Cardiac muscle cell (in vitro differentiated cells and primary cell): ENCODE measurements around the gene GPATCH4. TPM values are rescaled to one million over a fixed set of nuclear protein-coding genes. Genes with fewer than 3 reads are reported as not detected.

ENCODE experiments used
- DNase-seq, 2 donors: peaks; one replicate each; pipeline versions ENCODE4 v3.0.0 to v3.0.0-alpha.2; 2010 to 2017; ENCODE audit warnings: low read depth in 1 of 2, low spot score in 1 of 2
- H3K27ac ChIP-seq: fragments of 200-600 bp; sonication (generic); 2 replicates; pipeline ENCODE4 v1.5.1; 2016
- H3K27me3 ChIP-seq: fragments of 200-600 bp; sonication (generic); 2 replicates; pipeline ENCODE4 v1.6.0; 2016; ENCODE audit warnings: control low read depth
- H3K36me3 ChIP-seq: fragments of 200-600 bp; sonication (generic); 2 replicates; pipeline ENCODE4 v1.5.1; 2016; ENCODE audit warnings: control low read depth
- H3K4me1 ChIP-seq: fragments of 200-600 bp; sonication (generic); 2 replicates; pipeline ENCODE4 v1.8.1; 2017; ENCODE audit warnings: low read depth, mild to moderate bottlenecking, mixed run types
- H3K4me3 ChIP-seq: fragments of 200-600 bp; sonication (generic); 2 replicates; pipeline ENCODE4 v1.5.1; 2016; ENCODE audit warnings: mild to moderate bottlenecking
- H3K9me3 ChIP-seq: fragments of 200-600 bp; sonication (generic); 2 replicates; pipeline ENCODE4 v1.5.1; 2017; ENCODE audit warnings: low read depth, mild to moderate bottlenecking, control low read depth
- CTCF ChIP-seq: IDR thresholded peaks from 2 replicates; pipeline ENCODE4 v1.5.1; 2012; ENCODE audit warnings: low read depth, mild to moderate bottlenecking, low read length
- polyA plus RNA-seq: library from polyadenylated mRNA; unstranded; fragments of >200 nt; fragmentation: Nextera tagmentation; extraction: Ambion mirVana; gene quantifications from 2 replicates; pipeline ENCODE4 v1.2.1, GENCODE V29; 2016
- total RNA-seq: library from RNA; depleted of rRNA; stranded (reverse); fragments of >200 nt; gene quantifications from 2 replicates; pipeline ENCODE4 v1.2.3, GENCODE V29; 2016

The GPATCH4 gene
- total and polyA plus RNA-seq, 2 experiments from 2014 or later = 6.0 to 42.4 TPM

GRCh38 chr1:156645666-156646065, 44.4 kb upstream of the GPATCH4 start:
- DNase-seq = no peak
- Histone ChIP-seq H3K4me3 (no peak overlapping the region), H3K36me3 (no peaks in the 10 kb centered on the region), H3K27me3 (peaks cover 85% of the 10 kb centered on the region), H3K27ac (no peak overlapping the region), H3K9me3 (no peaks in the 10 kb centered on the region), H3K4me1 (no peaks in the 10 kb centered on the region)
- no peak for TF ChIP-seq CTCF

GRCh38 chr1:156645056-156645455, 43.8 kb upstream of the GPATCH4 start:
- no peak overlapping the region for H3K27ac ChIP-seq
- H3K27me3 ChIP-seq = peaks cover 84% of the 10 kb centered on the region
- H3K4me1 ChIP-seq = no peaks in the 10 kb centered on the region
- no peak for DNase-seq
- H3K36me3 ChIP-seq = no peaks in the 10 kb centered on the region
- H3K4me3 ChIP-seq = no peak overlapping the region
- H3K9me3 ChIP-seq = no peaks in the 10 kb centered on the region
- no peak for TF ChIP-seq CTCF

- Histone ChIP-seq H3K27me3 (peaks cover 84% of the 10 kb centered on the region), H3K27ac (no peak overlapping the region), H3K4me3 (no peak overlapping the region), H3K36me3 (no peaks in the 10 kb centered on the region), H3K9me3 (no peaks in the 10 kb centered on the region), H3K4me1 (no peaks in the 10 kb centered on the region)
- no peak for DNase-seq
- no peak for TF ChIP-seq CTCF
Measured at GRCh38 chr1:156644640-156645039, 43.4 kb upstream of the GPATCH4 start.

- H3K36me3 ChIP-seq = no peaks in the 10 kb centered on the region
- H3K4me3 ChIP-seq = no peak overlapping the region
- no peaks in the 10 kb centered on the region for H3K9me3 ChIP-seq
- H3K27me3 ChIP-seq = peaks cover 84% of the 10 kb centered on the region
- no peaks in the 10 kb centered on the region for H3K4me1 ChIP-seq
- TF ChIP-seq CTCF = no peak
- DNase-seq = no peak
- H3K27ac ChIP-seq = no peak overlapping the region
Measured at GRCh38 chr1:156644146-156644545, 42.9 kb upstream of the GPATCH4 start.

GRCh38 chr1:156643778-156644092, 42.5 kb upstream of the GPATCH4 start:
- Histone ChIP-seq H3K27ac (no peak overlapping the region), H3K4me3 (no peak overlapping the region), H3K36me3 (no peaks in the 10 kb centered on the region), H3K4me1 (no peaks in the 10 kb centered on the region), H3K27me3 (peaks cover 84% of the 10 kb centered on the region), H3K9me3 (no peaks in the 10 kb centered on the region)
- no peak for TF ChIP-seq CTCF
- no peak for DNase-seq

- DNase-seq = no peak
- H3K4me3 ChIP-seq = no peak overlapping the region
- no peaks in the 10 kb centered on the region for H3K36me3 ChIP-seq
- peaks cover 85% of the 10 kb centered on the region for H3K27me3 ChIP-seq
- no peaks in the 10 kb centered on the region for H3K9me3 ChIP-seq
- no peak for TF ChIP-seq CTCF
- H3K4me1 ChIP-seq = no peaks in the 10 kb centered on the region
- H3K27ac ChIP-seq = no peak overlapping the region
Measured at GRCh38 chr1:156643049-156643777, 41.9 kb upstream of the GPATCH4 start.
